Trophoblast cell (in vitro differentiated cells and primary cell): Measurements from ENCODE around the gene DDX49.

ENCODE experiments used
- DNase-seq, 2 donors: peaks; one replicate each; pipeline ENCODE4 v3.0.0-alpha.2; 2016
- H2AFZ ChIP-seq: 2 replicates; pipeline ENCODE4 v1.6.1; 2013; ENCODE audit warnings: low read length, moderate library complexity, mild to moderate bottlenecking; ENCODE audit not compliant: insufficient read depth, poor library complexity
- H2AK5ac ChIP-seq: 2 replicates; pipeline ENCODE4 v1.6.1; 2013; ENCODE audit warnings: mild to moderate bottlenecking, low read length
- H2BK120ac ChIP-seq: 2 replicates; pipeline ENCODE4 v1.6.1; 2013; ENCODE audit warnings: low read length, mild to moderate bottlenecking, moderate library complexity; ENCODE audit not compliant: insufficient read depth, poor library complexity
- H2BK12ac ChIP-seq: 2 replicates; pipeline ENCODE4 v1.6.1; 2013; ENCODE audit warnings: mild to moderate bottlenecking, low read length, moderate library complexity
- H2BK5ac ChIP-seq: 2 replicates; pipeline ENCODE4 v1.6.1; 2013; ENCODE audit warnings: low read length, low read depth, moderate library complexity, mild to moderate bottlenecking; ENCODE audit not compliant: poor library complexity
- H3K14ac ChIP-seq: 2 replicates; pipeline ENCODE4 v1.6.1; 2013; ENCODE audit warnings: mild to moderate bottlenecking, low read length
- H3K18ac ChIP-seq: 2 replicates; pipeline ENCODE4 v1.6.1; 2013; ENCODE audit warnings: mild to moderate bottlenecking, low read length
- H3K23ac ChIP-seq: 2 replicates; pipeline ENCODE4 v1.6.1; 2013; ENCODE audit warnings: low read length
- H3K27ac ChIP-seq: 2 replicates; pipeline ENCODE4 v1.5.1; 2013; ENCODE audit warnings: low read depth, mild to moderate bottlenecking, inconsistent platforms, low read length, moderate library complexity
- H3K27me3 ChIP-seq: 2 replicates; pipeline ENCODE4 v1.6.1; 2013; ENCODE audit warnings: inconsistent platforms, mild to moderate bottlenecking, low read length, moderate library complexity; ENCODE audit not compliant: insufficient read depth
- H3K36me3 ChIP-seq, 2 experiments: 1 replicate in 1 of 2; 2 replicates in 1 of 2; pipeline ENCODE4 v1.6.1; 2013; ENCODE audit warnings: low read length in 2 of 2, mild to moderate bottlenecking in 2 of 2, moderate library complexity in 1 of 2; ENCODE audit not compliant: insufficient read depth in 2 of 2, control insufficient read depth in 1 of 2
- H3K4ac ChIP-seq: 2 replicates; pipeline ENCODE4 v1.6.1; 2013; ENCODE audit warnings: low read depth, mild to moderate bottlenecking, low read length, moderate library complexity
- H3K4me1 ChIP-seq, 2 experiments: 1 replicate in 1 of 2; 2 replicates in 1 of 2; pipeline ENCODE4 v1.6.1; 2013; ENCODE audit warnings: low read length in 2 of 2, mild to moderate bottlenecking in 2 of 2, moderate library complexity in 1 of 2; ENCODE audit not compliant: insufficient read depth in 2 of 2, control insufficient read depth in 1 of 2
- H3K4me2 ChIP-seq: 2 replicates; pipeline ENCODE4 v1.6.1; 2013; ENCODE audit warnings: inconsistent platforms, mild to moderate bottlenecking, low read length, moderate library complexity
- H3K4me3 ChIP-seq: 2 replicates; pipeline ENCODE4 v1.5.1; 2013; ENCODE audit warnings: mild to moderate bottlenecking, low read depth, low read length, inconsistent platforms
- H3K79me1 ChIP-seq: one replicate; pipeline ENCODE4 v1.6.1; 2013; ENCODE audit warnings: low read length
- H3K79me2 ChIP-seq: 2 replicates; pipeline ENCODE4 v1.6.1; 2013; ENCODE audit warnings: low read length, mild to moderate bottlenecking; ENCODE audit not compliant: control insufficient read depth, insufficient read depth, poor library complexity
- H3K9ac ChIP-seq: 2 replicates; pipeline ENCODE4 v1.6.1; 2013; ENCODE audit warnings: mild to moderate bottlenecking, low read length
- H3K9me3 ChIP-seq: 2 replicates; pipeline ENCODE4 v1.6.1; 2013; ENCODE audit warnings: low read depth, mild to moderate bottlenecking, control low read depth, inconsistent platforms, low read length; ENCODE audit not compliant: insufficient read depth
- H4K12ac ChIP-seq: 2 replicates; pipeline ENCODE4 v1.6.1; 2013; ENCODE audit warnings: low read depth, mild to moderate bottlenecking, low read length, moderate library complexity
- H4K8ac ChIP-seq: 2 replicates; pipeline ENCODE4 v1.6.1; 2013; ENCODE audit warnings: low read depth, mild to moderate bottlenecking, low read length, moderate library complexity
- H4K91ac ChIP-seq: one replicate; pipeline ENCODE4 v1.6.1; 2013; ENCODE audit warnings: low read depth, mild to moderate bottlenecking, low read length, moderate library complexity
- WGBS: extraction: QIAGEN DNeasy Blood & Tissue Kit; methylation state at CpG from one replicate; pipeline ENCODE4 v1.1.7; 2013; ENCODE audit warnings: missing lambda C conversion rate; ENCODE audit not compliant: insufficient read length, insufficient coverage; ENCODE audit errors: extremely low coverage; 5-methylcytosine and 5-hydroxymethylcytosine counted together

The DDX49 gene

DNA sequence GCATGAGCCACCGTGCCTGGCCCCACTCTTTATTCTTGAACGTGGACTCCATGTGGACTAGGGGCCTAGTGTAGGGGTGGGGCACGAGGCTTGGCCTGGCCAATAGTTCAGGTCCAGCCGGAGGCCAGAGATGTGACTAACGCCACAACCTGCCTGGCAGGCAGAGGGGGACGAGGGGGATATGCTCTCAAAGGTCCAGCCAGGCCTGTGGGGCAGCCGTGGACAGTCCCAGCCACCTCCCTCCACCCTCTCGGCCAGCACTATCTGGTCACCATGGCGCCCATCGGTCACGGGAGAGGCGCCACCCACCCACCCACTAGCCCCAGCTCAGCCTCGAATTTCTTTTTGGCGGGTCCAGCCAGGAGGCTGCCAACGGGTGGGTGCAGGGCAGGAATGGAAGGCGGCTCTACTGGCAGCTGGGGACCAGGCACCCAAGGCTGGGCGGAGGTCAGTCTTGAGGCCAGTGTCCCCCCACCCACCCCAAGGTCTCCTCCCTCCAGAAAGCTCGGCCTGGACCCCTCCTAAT lies 21.4 kb upstream of the DDX49 start:
- H3K9me3 ChIP-seq = peaks cover 9% of the 10 kb centered on the region
- WGBS = no CpG with 5 or more reads among the region's 18 CpGs

DNA sequence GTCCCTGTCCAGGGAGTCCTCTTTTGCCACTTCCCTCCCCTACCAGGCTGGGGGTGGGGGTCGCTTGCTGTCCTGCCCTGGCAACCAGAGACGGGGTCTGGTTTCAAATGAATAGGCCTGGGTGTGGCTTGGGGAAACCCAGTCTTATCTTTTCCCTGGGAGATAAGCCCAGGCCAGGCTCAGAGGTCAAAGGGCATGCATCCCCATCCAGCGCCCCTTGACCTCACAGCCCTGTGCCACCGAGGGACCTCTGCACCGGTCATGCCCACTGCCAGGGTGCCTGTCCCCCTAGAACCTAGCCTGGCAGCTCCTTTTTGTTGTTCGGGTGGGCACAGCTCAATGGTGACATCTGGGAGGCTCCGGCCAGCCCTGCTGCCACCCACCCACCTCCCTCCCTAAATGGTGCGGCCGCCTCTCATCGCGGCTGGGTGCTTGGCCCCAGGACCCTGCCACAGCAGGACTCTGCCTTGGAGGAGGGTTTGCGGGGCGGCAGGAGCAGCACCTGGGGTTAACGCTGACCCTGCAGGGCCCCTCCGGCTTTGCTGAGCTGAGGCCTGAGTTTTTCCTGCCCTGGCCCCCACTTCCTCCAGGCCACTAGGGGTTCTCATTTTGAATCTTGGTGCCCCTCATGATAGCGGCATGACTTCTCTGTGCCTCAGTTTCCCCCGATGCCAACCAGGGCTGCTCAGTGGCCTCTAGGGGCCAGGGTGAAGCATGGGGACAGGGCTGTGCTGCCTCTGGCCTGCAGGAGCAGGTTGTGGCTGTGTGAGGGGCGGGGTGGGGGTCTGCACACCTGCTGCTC lies 20.7 kb upstream of the DDX49 start:
- H2BK120ac ChIP-seq = no peak overlapping the region
- H4K12ac ChIP-seq = no peak overlapping the region
- H3K4ac ChIP-seq = no peak overlapping the region
- no peak overlapping the region for H3K23ac ChIP-seq
- H3K27me3 ChIP-seq = peaks cover 6% of the 10 kb centered on the region
- WGBS = no CpG with 5 or more reads among the region's 18 CpGs
- H2BK12ac ChIP-seq = no peak overlapping the region
- no peak overlapping the region for H3K4me2 ChIP-seq
- no peak overlapping the region for H2AFZ ChIP-seq
- no peak overlapping the region for H4K91ac ChIP-seq
- no peaks in the 10 kb centered on the region for H3K79me2 ChIP-seq
- H3K14ac ChIP-seq = no peak overlapping the region
- H3K4me1 ChIP-seq = peaks cover 7 to 11% of the 10 kb centered on the region in 2 experiments
- no peak overlapping the region for H3K4me3 ChIP-seq
- H3K9ac ChIP-seq = no peak overlapping the region
- H2BK5ac ChIP-seq = no peak overlapping the region
- H3K27ac ChIP-seq = no peak overlapping the region
- H2AK5ac ChIP-seq = no peak overlapping the region
- H3K36me3 ChIP-seq = peaks cover 35 to 38% of the 10 kb centered on the region in 2 experiments
- peaks cover 9% of the 10 kb centered on the region for H3K9me3 ChIP-seq
- no peak overlapping the region for H4K8ac ChIP-seq
- H3K79me1 ChIP-seq = peaks cover 2% of the 10 kb centered on the region
- no peak overlapping the region for H3K18ac ChIP-seq
- DNase-seq = no peak

More for the DNA sequence above, 21.4 kb upstream of the DDX49 start:
- H3K23ac ChIP-seq = no peak overlapping the region
- H3K4me2 ChIP-seq = no peak overlapping the region
- H3K9ac ChIP-seq = no peak overlapping the region
- H3K27me3 ChIP-seq = peaks cover 6% of the 10 kb centered on the region
- no peak overlapping the region for H3K14ac ChIP-seq
- no peak overlapping the region for H2BK12ac ChIP-seq
- DNase-seq = peak; percentile 66 to 68
- no peak overlapping the region for H4K8ac ChIP-seq
- H3K18ac ChIP-seq = no peak overlapping the region
- no peak overlapping the region for H3K4me3 ChIP-seq
- no peak overlapping the region for H2BK120ac ChIP-seq
- H3K79me2 ChIP-seq = no peaks in the 10 kb centered on the region
- no peak overlapping the region for H2AFZ ChIP-seq
- peaks cover 28 to 32% of the 10 kb centered on the region in 2 experiments for H3K36me3 ChIP-seq
- peaks cover 7 to 11% of the 10 kb centered on the region in 2 experiments for H3K4me1 ChIP-seq
- H4K12ac ChIP-seq = no peak overlapping the region
- no peak overlapping the region for H2BK5ac ChIP-seq
- no peak overlapping the region for H3K4ac ChIP-seq
- no peak overlapping the region for H3K27ac ChIP-seq
- no peak overlapping the region for H4K91ac ChIP-seq
- peaks cover 2% of the 10 kb centered on the region for H3K79me1 ChIP-seq
- H2AK5ac ChIP-seq = no peak overlapping the region

DNA sequence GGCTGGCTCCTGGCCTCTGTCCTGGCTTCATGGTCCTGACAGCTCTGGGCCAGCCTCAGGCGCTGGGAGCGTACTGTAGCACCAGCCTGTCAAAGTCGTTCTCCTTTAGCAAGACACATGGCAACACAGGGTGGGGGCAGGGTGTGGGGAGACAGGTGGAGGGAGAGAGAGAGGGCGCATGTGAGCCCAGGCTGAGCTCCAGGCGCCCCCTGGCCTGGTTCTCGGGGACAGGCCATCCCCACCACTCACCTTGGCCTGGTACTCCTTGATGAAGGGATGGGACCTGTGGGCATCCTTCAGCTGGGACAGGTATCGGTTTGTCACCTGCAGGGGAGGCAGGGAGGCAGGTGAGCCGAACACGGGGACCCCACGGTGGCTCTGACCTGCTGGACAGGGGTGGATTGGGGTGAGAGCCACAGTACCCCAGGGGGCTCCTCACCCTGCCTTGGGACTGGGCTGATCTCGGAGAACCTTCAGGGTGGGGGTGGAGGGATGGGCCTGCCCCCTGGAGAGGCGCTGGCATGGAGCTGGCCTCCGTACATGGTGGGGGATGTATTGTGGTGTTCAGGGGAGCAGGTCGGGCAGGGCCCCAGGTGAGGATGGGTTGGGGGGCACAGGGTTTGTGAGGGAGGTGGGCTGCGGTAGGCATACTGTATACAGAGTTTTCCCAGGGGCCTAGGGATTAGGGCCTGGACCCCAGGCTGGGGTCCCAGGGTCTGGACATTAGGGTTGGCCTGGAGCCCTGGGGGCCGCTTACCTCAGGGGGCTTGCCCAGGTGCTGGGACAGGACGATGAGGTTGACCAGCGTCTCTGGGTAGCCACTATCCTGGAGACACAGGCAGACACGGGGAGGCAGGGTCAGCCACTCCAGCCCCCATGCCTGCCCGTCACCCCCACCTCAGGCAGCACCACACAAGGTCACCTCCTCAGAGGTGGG lies 19.6 kb upstream of the DDX49 start:
- Histone ChIP-seq H3K27ac (no peak overlapping the region), H2BK12ac (no peak overlapping the region), H3K4me2 (no peak overlapping the region), H2BK5ac (no peak overlapping the region), H2AFZ (no peak overlapping the region), H3K79me2 (no peaks in the 10 kb centered on the region), H3K36me3 (peaks cover 43 to 48% of the 10 kb centered on the region in 2 experiments), H3K14ac (no peak overlapping the region), H4K8ac (no peak overlapping the region), H3K9me3 (peaks cover 9% of the 10 kb centered on the region), H4K12ac (no peak overlapping the region), H3K4me3 (no peak overlapping the region), H3K23ac (no peak overlapping the region), H3K18ac (no peak overlapping the region), H2AK5ac (no peak overlapping the region), H3K27me3 (peaks cover 6% of the 10 kb centered on the region), H3K9ac (no peak overlapping the region), H2BK120ac (no peak overlapping the region), H3K79me1 (peaks cover 2% of the 10 kb centered on the region), H3K4me1 (peaks cover 7 to 11% of the 10 kb centered on the region in 2 experiments), H3K4ac (no peak overlapping the region), H4K91ac (no peak overlapping the region)
- DNase-seq = no peak
- no CpG with 5 or more reads among the region's 20 CpGs for WGBS

DNA sequence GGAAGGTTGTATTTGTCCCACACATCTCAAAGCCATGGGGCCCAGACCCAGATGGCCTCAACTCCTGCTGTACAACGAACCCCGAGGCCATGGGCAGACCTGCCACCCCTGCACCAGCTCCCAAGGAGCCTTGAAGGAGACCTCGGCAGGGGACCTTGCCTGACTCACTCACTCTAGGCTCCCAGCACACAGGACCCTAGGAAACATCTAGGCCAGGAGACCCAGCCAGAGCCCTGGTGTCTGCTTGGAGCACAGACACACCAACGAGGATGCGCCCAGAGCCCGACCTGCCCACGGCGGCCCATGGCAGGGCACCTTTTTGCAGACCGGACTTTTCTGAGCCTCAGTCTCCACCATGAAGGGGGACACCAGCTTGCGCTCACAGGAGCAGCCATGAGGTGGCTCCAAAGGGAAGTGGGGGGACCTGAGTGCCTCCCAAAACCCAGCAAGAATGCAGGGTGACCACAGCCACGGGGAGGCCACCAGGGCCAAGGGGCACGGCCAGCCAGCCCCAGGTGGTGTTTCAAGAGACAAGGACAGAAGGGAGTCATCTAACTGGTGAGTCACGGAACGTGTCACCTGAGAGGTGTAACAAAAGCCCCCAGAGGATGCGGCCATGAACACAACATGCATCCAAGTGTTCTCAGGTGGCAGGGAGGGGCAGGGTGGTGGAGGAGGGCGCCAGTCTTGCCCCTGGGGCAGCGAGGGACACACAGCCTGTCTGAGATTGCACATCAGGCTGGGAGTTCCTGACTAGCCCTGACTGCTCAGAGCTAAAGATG lies 18.6 kb upstream of the DDX49 start:
- Histone ChIP-seq H2AK5ac (no peak overlapping the region), H3K79me2 (no peaks in the 10 kb centered on the region), H3K9me3 (peaks cover 7% of the 10 kb centered on the region), H3K27me3 (no peaks in the 10 kb centered on the region), H4K8ac (no peak overlapping the region), H3K36me3 (peaks cover 53 to 58% of the 10 kb centered on the region in 2 experiments), H3K27ac (no peak overlapping the region), H4K91ac (no peak overlapping the region), H3K4me3 (no peak overlapping the region), H2BK120ac (no peak overlapping the region), H3K23ac (no peak overlapping the region), H3K18ac (no peak overlapping the region), H3K4me2 (no peak overlapping the region), H2BK12ac (no peak overlapping the region), H3K14ac (no peak overlapping the region), H3K4ac (no peak overlapping the region), H2AFZ (no peak overlapping the region), H3K79me1 (no peaks in the 10 kb centered on the region), H3K4me1 (peaks cover 7 to 8% of the 10 kb centered on the region in 2 experiments), H2BK5ac (no peak overlapping the region), H3K9ac (no peak overlapping the region), H4K12ac (no peak overlapping the region)
- WGBS = no CpG with 5 or more reads among the region's 17 CpGs
- no peak for DNase-seq
